Measurements from ENCODE around the gene KLRC3. TPM values are rescaled to one million over a fixed set of nuclear protein-coding genes. Genes with fewer than 3 reads are reported as not detected.
A peak's percentile ranks its signal among the peaks of the same experiment; 100 is the strongest.

The KLRC3 gene
- total and polyA plus RNA-seq, 10 of the 15 experiments (the other 5 are each of a cell fraction or from before 2014, with no cell fraction given): 0.09 to 0.22 (median 0.09) TPM; not detected in 7

- no peak for FAIRE-seq
- peaks cover 4% of the 10 kb centered on the region; the same call in 2 of the 3 replicates for H3K9me3 ChIP-seq (replicated peaks; ENCODE audit: control insufficient read depth, insufficient read depth, low read length)
- 22% methylated on average over 9 of the region's 9 CpGs for WGBS (ENCODE audit: insufficient coverage, insufficient replicate concordance, low lambda C conversion rate, missing lambda C conversion rate)
- H3K27me3 ChIP-seq (replicated peaks in 1 of 2; ENCODE audit: control insufficient read depth in 2 of 2, insufficient read depth in 2 of 2, low read length in 1 of 2): no peaks in the 10 kb centered on the region
- CTCF ChIA-PET: interaction anchor here (0.6 to 1.2 kb wide), 2 partner anchors 199 to 1218 kb away, joined by 3 to 4 read pairs; no protein-coding TSS in a partner anchor
- intact Hi-C loops (cut with micrococcal nuclease; ENCODE audit: unreplicated experiment): no loop called here
- SMC1A ChIA-PET (ENCODE audit: uncharacterized antibody, unreplicated experiment): interaction anchor here (4.7 to 6.5 kb wide), 3 partner anchors 29 to 197 kb away, joined by 41 to 67 read pairs (median 51); no protein-coding TSS in a partner anchor
- H3K79me2 ChIP-seq (ENCODE audit: control insufficient read depth, insufficient read depth, low read length): no peaks in the 10 kb centered on the region
- no TSS peak for BruUV-seq (replicated peaks)
- DNase-seq (ENCODE audit: low read depth, low spot score): peak; percentile 35
- no peaks in the 10 kb centered on the region for H3K36me3 ChIP-seq (ENCODE audit: control insufficient read depth in 2 of 2, insufficient read depth in 2 of 2, low read length in 1 of 2)
- no peak overlapping the region for H3K4me3 ChIP-seq
- H3K9ac ChIP-seq (ENCODE audit: control insufficient read depth, insufficient read depth, low read length): no peak overlapping the region
- H2AFZ ChIP-seq (ENCODE audit: control insufficient read depth, low read depth, low read length): peak overlapping the region; percentile 46
- H4K20me1 ChIP-seq (ENCODE audit: control insufficient read depth, insufficient read depth): no peaks in the 10 kb centered on the region
- H3K4me2 ChIP-seq (ENCODE audit: control insufficient read depth, insufficient read depth): peak overlapping the region; percentile 31
- H3K4me1 ChIP-seq (ENCODE audit: control insufficient read depth, insufficient read depth, low read length): peaks cover 21% of the 10 kb centered on the region
- ATAC-seq: peak; percentile 2; the same call in 2 of the 3 replicates
- RAD21 ChIA-PET (ENCODE audit: unreplicated experiment): interaction anchor here (0.7 to 6.0 kb wide), 5 partner anchors 23 to 178 kb away, joined by 3 to 75 read pairs (median 8); no protein-coding TSS in a partner anchor
- in situ Hi-C loops (cut with MboI): no loop called here
- POLR2A ChIA-PET: interaction anchor here (0.6 to 4.1 kb wide), 4 partner anchors 29 to 1358 kb away, joined by 3 to 24 read pairs (median 5); no protein-coding TSS in a partner anchor
- peak overlapping the region; percentile 72 for H3K27ac ChIP-seq (ENCODE audit: control insufficient read depth, insufficient read depth)
- TF ChIP-seq FOXM1 (IDR thresholded peaks at IDR 0.05; ENCODE audit: low read depth, low read length): peak; percentile 32; the same call in 1 of the 2 replicates
- TF ChIP-seq, protein P1, sequence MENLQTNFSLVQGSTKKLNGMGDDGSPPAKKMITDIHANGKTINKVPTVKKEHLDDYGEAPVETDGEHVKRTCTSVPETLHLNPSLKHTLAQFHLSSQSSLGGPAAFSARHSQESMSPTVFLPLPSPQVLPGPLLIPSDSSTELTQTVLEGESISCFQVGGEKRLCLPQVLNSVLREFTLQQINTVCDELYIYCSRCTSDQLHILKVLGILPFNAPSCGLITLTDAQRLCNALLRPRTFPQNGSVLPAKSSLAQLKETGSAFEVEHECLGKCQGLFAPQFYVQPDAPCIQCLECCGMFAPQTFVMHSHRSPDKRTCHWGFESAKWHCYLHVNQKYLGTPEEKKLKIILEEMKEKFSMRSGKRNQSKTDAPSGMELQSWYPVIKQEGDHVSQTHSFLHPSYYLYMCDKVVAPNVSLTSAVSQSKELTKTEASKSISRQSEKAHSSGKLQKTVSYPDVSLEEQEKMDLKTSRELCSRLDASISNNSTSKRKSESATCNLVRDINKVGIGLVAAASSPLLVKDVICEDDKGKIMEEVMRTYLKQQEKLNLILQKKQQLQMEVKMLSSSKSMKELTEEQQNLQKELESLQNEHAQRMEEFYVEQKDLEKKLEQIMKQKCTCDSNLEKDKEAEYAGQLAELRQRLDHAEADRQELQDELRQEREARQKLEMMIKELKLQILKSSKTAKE (IDR thresholded peaks at IDR 0.05; ENCODE audit: low read depth, poor library complexity, severe bottlenecking): peak; percentile 42
- TF ChIP-seq DPF2 (IDR thresholded peaks at IDR 0.05): 0 out of 2 replicates have a peak, but pooled peaks have one; percentile 31
- TF ChIP-seq YY1 (IDR thresholded peaks at IDR 0.05; ENCODE audit: low read depth, low read length): 0 out of 2 replicates have a peak, but pooled peaks have one; percentile 0
- peak in 1 of 2 experiments; percentile 65; a peak in 1 of 4 replicates for TF ChIP-seq EP300 (IDR thresholded peaks at IDR 0.05; ENCODE audit: borderline replicate concordance in 1 of 2, control insufficient read depth in 1 of 2, low read depth in 2 of 2, low read length in 2 of 2)
- peak; percentile 47; the same call in 1 of the 2 replicates for TF ChIP-seq BCL11A (IDR thresholded peaks at IDR 0.05; ENCODE audit: low read depth, low read length)
- TF ChIP-seq IRF4 (IDR thresholded peaks at IDR 0.05; ENCODE audit: low read depth, low read length): 0 out of 2 replicates have a peak, but pooled peaks have one; percentile 7
- TF ChIP-seq IKZF1 (conservative IDR thresholded peaks at IDR 0.05): peak; percentile 81
- no peak for TF ChIP-seq SP1 (IDR thresholded peaks at IDR 0.05; ENCODE audit: low read depth, low read length)
- TF ChIP-seq RELA (IDR thresholded peaks at IDR 0.05; ENCODE audit: borderline replicate concordance, partially characterized antibody): peak; percentile 64
- peak; percentile 95 for TF ChIP-seq MEF2B (IDR thresholded peaks at IDR 0.05; ENCODE audit: partially characterized antibody, poor library complexity, severe bottlenecking)
- TF ChIP-seq BHLHE40 (IDR thresholded peaks at IDR 0.05; ENCODE audit: borderline replicate concordance in 1 of 2, low read depth in 2 of 2, low read length in 1 of 2): peak in 1 of 2 experiments; percentile 8; a peak in 1 of 4 replicates
- no peak for TF ChIP-seq ZNF217 (IDR thresholded peaks at IDR 0.05)
- TF ChIP-seq SUPT20H (IDR thresholded peaks at IDR 0.05; ENCODE audit: borderline replicate concordance, control insufficient read depth, low read depth, low read length): no peak
- TF ChIP-seq CREM (IDR thresholded peaks at IDR 0.05; ENCODE audit: low read depth): peak; percentile 44; the same call in 1 of the 2 replicates
- no peak for TF ChIP-seq MXI1 (IDR thresholded peaks at IDR 0.05; ENCODE audit: low read depth, low read length)
- no peak; the same call in 1 of the 2 replicates for TF ChIP-seq JUNB (IDR thresholded peaks at IDR 0.05)
- TF ChIP-seq NR2F1 (conservative IDR thresholded peaks at IDR 0.05): 0 out of 2 replicates have a peak, but pooled peaks have one; percentile 43
- peak; percentile 16; the same call in 1 of the 2 replicates for TF ChIP-seq CREB1 (IDR thresholded peaks at IDR 0.05; ENCODE audit: low read depth)
- TF ChIP-seq NBN (IDR thresholded peaks at IDR 0.05): 0 out of 2 replicates have a peak, but pooled peaks have one; percentile 29
- 0 out of 2 replicates have a peak, but pooled peaks have one; percentile 12 for TF ChIP-seq TCF7 (IDR thresholded peaks at IDR 0.05; ENCODE audit: borderline replicate concordance)
- peak; percentile 82 for TF ChIP-seq RUNX3 (IDR thresholded peaks at IDR 0.05; ENCODE audit: low read length)
- peak; percentile 53 for TF ChIP-seq MTA2 (IDR thresholded peaks at IDR 0.05; ENCODE audit: low read depth)
These were observed 57.4 kb downstream of the KLRC3 start for GRCh38 chr12:10362828-10363657.
